Caco-2 (cell line): Measurements from ENCODE around the gene DTX1. TPM values are rescaled to one million over a fixed set of nuclear protein-coding genes. Genes with fewer than 3 reads are reported as not detected.

ENCODE experiments used
- BruUV-seq: library from RNA; stranded (reverse); fragments of 400-500 nt; replicated peaks from 2 replicates; lab custom pipeline; 2021; lab: Mats Ljungman, UMichigan
- CTCF ChIA-PET: fragments of 300-600 bp; sonication (Branson Sonifier 250); formaldehyde crosslinking; loops from one replicate; lab custom pipeline; 2022; ENCODE audit warnings: antibody characterized with exemption; lab: Charles Lee
- POLR2A ChIA-PET: fragments of 300-600 bp; sonication (Branson Sonifier 250); formaldehyde crosslinking; loops from one replicate; lab custom pipeline; 2022; ENCODE audit warnings: antibody characterized with exemption; lab: Charles Lee
- DNase-seq, 2 experiments: peaks; one replicate each; pipeline versions ENCODE4 v3.0.0 to v3.0.0-alpha.2; 2020 to 2022
- H3K27me3 ChIP-seq: replicated peaks from 2 replicates; pipeline ENCODE4 v1.6.0; 2011; ENCODE audit warnings: low read length; ENCODE audit not compliant: control insufficient read depth, insufficient read depth
- H3K36me3 ChIP-seq: 2 replicates; pipeline ENCODE4 v1.5.1; 2011; ENCODE audit warnings: low read length; ENCODE audit not compliant: control insufficient read depth, insufficient read depth
- H3K4me1 ChIP-seq: fragments of 250-450 bp; sonication (Bioruptor Pico); 2 replicates; pipeline ENCODE4 v1.5.1; 2020; ENCODE audit warnings: mild to moderate bottlenecking
- H3K4me3 ChIP-seq: 2 replicates; pipeline ENCODE4 v1.5.1; 2011; ENCODE audit warnings: low read depth, mild to moderate bottlenecking, control low read depth, low read length
- H3K9me3 ChIP-seq: fragments of 250-450 bp; sonication (Bioruptor Pico); 2 replicates; pipeline ENCODE4 v1.5.1; 2020; ENCODE audit warnings: mild to moderate bottlenecking, moderate library complexity
- H3K27ac Mint-ChIP-seq: one replicate; pipeline ENCODE4 v1.8.0; 2022; ENCODE audit warnings: mixed read lengths; ENCODE audit not compliant: unreplicated experiment
- H3K27me3 Mint-ChIP-seq: one replicate; pipeline ENCODE4 v1.8.0; 2022; ENCODE audit warnings: mixed read lengths; ENCODE audit not compliant: insufficient read depth, unreplicated experiment
- H3K36me3 Mint-ChIP-seq: one replicate; pipeline ENCODE4 v1.8.0; 2022; ENCODE audit warnings: mild to moderate bottlenecking, mixed read lengths; ENCODE audit not compliant: insufficient read depth, unreplicated experiment
- H3K4me1 Mint-ChIP-seq: one replicate; pipeline ENCODE4 v1.8.0; 2022; ENCODE audit warnings: low read depth, mixed read lengths; ENCODE audit not compliant: unreplicated experiment
- H3K4me3 Mint-ChIP-seq: one replicate; pipeline ENCODE4 v1.8.0; 2022; ENCODE audit warnings: mild to moderate bottlenecking, moderate library complexity, mixed read lengths; ENCODE audit not compliant: unreplicated experiment
- H3K9me3 Mint-ChIP-seq: one replicate; pipeline ENCODE4 v1.8.0; 2022; ENCODE audit warnings: mixed read lengths; ENCODE audit not compliant: unreplicated experiment
- CTCF ChIP-seq, 2 experiments: fragments of 200-600 bp in 1 of 2; IDR thresholded peaks; 1 replicate in 1 of 2; 2 replicates in 1 of 2; pipeline versions ENCODE4 v1.5.1 to v1.8.0; 2011 to 2022; ENCODE audit warnings: antibody characterized with exemption in 1 of 2, control low read depth in 1 of 2, inconsistent platforms in 1 of 2, low read depth in 1 of 2, low read length in 1 of 2, mild to moderate bottlenecking in 1 of 2, moderate library complexity in 1 of 2; ENCODE audit not compliant: insufficient read depth in 1 of 2, severe bottlenecking in 1 of 2, unreplicated experiment in 1 of 2
- intact Hi-C: fragments of 100-400 bp; cut with micrococcal nuclease; formaldehyde crosslinking; loops from one replicate; pipeline ENCODE4 v1.10.0; 2022; ENCODE audit not compliant: unreplicated experiment
- total RNA-seq: library from RNA; stranded (reverse); gene quantifications from 2 replicates; pipeline ENCODE4 v1.2.3, GENCODE V29; 2022

The DTX1 gene
- total RNA-seq, 1 experiment from 2014 or later, result not detected

GRCh38 chr12:113088971-113089756 lies 32.6 kb downstream of the DTX1 start:
- Histone ChIP-seq H3K9me3 (no peaks in the 10 kb centered on the region), H3K27me3 (no peaks in the 10 kb centered on the region; the same call in 1 of the 2 replicates), H3K4me1 (no peaks in the 10 kb centered on the region), H3K4me3 (no peak overlapping the region), H3K36me3 (no peaks in the 10 kb centered on the region)
- POLR2A ChIA-PET, result no interaction called here
- no peaks in the 10 kb centered on the region for H3K36me3 Mint-ChIP-seq
- H3K9me3 Mint-ChIP-seq, result no peaks in the 10 kb centered on the region
- peaks cover 14% of the 10 kb centered on the region for H3K27me3 Mint-ChIP-seq
- H3K4me1 Mint-ChIP-seq, result peaks cover 6% of the 10 kb centered on the region
- TF ChIP-seq CTCF (IDR thresholded peaks at IDR 0.05; ENCODE audit: insufficient read depth in 1 of 2, low read depth in 1 of 2, low read length in 1 of 2, severe bottlenecking in 1 of 2, unreplicated experiment in 1 of 2), result no peak
- intact Hi-C loops, result no loop called here
- no peak overlapping the region for H3K27ac Mint-ChIP-seq
- BruUV-seq, result no TSS peak
- no peak for DNase-seq
- H3K4me3 Mint-ChIP-seq, result no peak overlapping the region
- CTCF ChIA-PET, result interaction anchor here (0.8 kb wide), 1 partner anchor 9 kb away, joined by 3 read pairs; no protein-coding TSS in a partner anchor

- DNase-seq, result no peak
- ChIA-PET POLR2A (no interaction called here), CTCF (interaction anchor here (0.8 kb wide), 1 partner anchor 10 kb away, joined by 3 read pairs; no protein-coding TSS in a partner anchor)
- Mint-ChIP-seq H3K4me1 (peaks cover 6% of the 10 kb centered on the region), H3K4me3 (no peak overlapping the region), H3K36me3 (no peaks in the 10 kb centered on the region), H3K27me3 (peaks cover 14% of the 10 kb centered on the region), H3K9me3 (no peaks in the 10 kb centered on the region), H3K27ac (no peak overlapping the region)
- BruUV-seq, result no TSS peak
- intact Hi-C loops, result no loop called here
- no peaks in the 10 kb centered on the region for H3K4me1 ChIP-seq
- no peaks in the 10 kb centered on the region for H3K36me3 ChIP-seq
- H3K4me3 ChIP-seq, result no peak overlapping the region
- TF ChIP-seq CTCF (IDR thresholded peaks at IDR 0.05; ENCODE audit: insufficient read depth in 1 of 2, low read depth in 1 of 2, low read length in 1 of 2, severe bottlenecking in 1 of 2, unreplicated experiment in 1 of 2), result no peak
- H3K9me3 ChIP-seq, result no peaks in the 10 kb centered on the region
- H3K27me3 ChIP-seq, result no peaks in the 10 kb centered on the region; the same call in 1 of the 2 replicates
Observed at GRCh38 chr12:113089839-113090238, 33.3 kb downstream of the DTX1 start.

DNA sequence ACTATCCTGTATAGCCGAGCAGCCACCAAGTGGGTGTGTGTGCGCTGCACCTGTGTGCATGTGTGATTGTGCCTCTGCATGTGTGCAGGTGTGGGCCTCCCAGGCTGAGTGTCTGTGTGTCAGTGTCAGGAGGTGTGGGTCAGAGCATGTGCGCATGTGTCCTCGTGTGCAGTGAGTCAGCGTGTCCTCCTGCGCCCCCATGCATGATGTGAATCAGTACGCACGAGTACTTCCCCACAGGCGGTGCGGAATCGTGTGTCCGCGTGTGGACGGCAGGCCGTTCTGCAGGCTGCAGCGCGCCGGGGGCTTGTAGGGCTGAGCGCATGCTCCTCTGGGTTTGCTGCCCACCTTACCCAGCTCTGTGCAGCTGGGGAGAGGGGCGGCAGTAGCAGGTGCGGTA lies 34.2 kb downstream of the DTX1 start:
- Histone ChIP-seq H3K4me1 (no peaks in the 10 kb centered on the region), H3K27me3 (no peaks in the 10 kb centered on the region; the same call in 1 of the 2 replicates), H3K4me3 (no peak overlapping the region), H3K36me3 (no peaks in the 10 kb centered on the region), H3K9me3 (no peaks in the 10 kb centered on the region)
- no TSS peak for BruUV-seq
- no peak overlapping the region for H3K4me3 Mint-ChIP-seq
- intact Hi-C loops, result no loop called here
- peaks cover 6% of the 10 kb centered on the region for H3K4me1 Mint-ChIP-seq
- H3K27ac Mint-ChIP-seq, result no peak overlapping the region
- ChIA-PET CTCF (no interaction called here), POLR2A (interaction anchor here (0.5 kb wide), 1 partner anchor 293 kb away, joined by 3 read pairs; no protein-coding TSS in a partner anchor)
- no peaks in the 10 kb centered on the region for H3K9me3 Mint-ChIP-seq
- H3K27me3 Mint-ChIP-seq, result peaks cover 17% of the 10 kb centered on the region
- TF ChIP-seq CTCF (IDR thresholded peaks at IDR 0.05; ENCODE audit: insufficient read depth in 1 of 2, low read depth in 1 of 2, low read length in 1 of 2, severe bottlenecking in 1 of 2, unreplicated experiment in 1 of 2), result no peak
- no peaks in the 10 kb centered on the region for H3K36me3 Mint-ChIP-seq
- no peak for DNase-seq
